WTC11 (cell line): ENCODE measurements around the gene TNS2. TPM values are rescaled to one million over a fixed set of nuclear protein-coding genes. Genes with fewer than 3 reads are reported as not detected.
A peak's percentile ranks its signal among the peaks of the same experiment; 100 is the strongest.

Source experiments
- ATAC-seq: fragments of 200-7000 bp; cut with Tn5 transposase; 2 replicates; pipeline ENCODE4 v1.10.0; 2021; ENCODE audit warnings: mild to moderate bottlenecking, moderate library complexity
- CTCF ChIA-PET: fragments of 300-600 bp; sonication (Branson Sonifier 250); formaldehyde crosslinking; loops from one replicate; lab custom pipeline; 2021; ENCODE audit warnings: antibody characterized with exemption; lab: Charles Lee
- POLR2A ChIA-PET: fragments of 350-600 bp; sonication (Branson Sonifier 250); formaldehyde crosslinking; loops from one replicate; lab custom pipeline; 2021; ENCODE audit warnings: antibody characterized with exemption; lab: Charles Lee
- DNase-seq: peaks from one replicate; pipeline ENCODE4 v3.0.0; 2021; ENCODE audit warnings: low spot score
- H3K27ac Mint-ChIP-seq: 2 replicates; pipeline ENCODE4 v1.8.0; 2021; ENCODE audit warnings: mixed read lengths
- H3K27me3 Mint-ChIP-seq: 2 replicates; pipeline ENCODE4 v1.8.0; 2021; ENCODE audit warnings: low read depth, mild to moderate bottlenecking, moderate library complexity, mixed read lengths
- H3K36me3 Mint-ChIP-seq: 2 replicates; pipeline ENCODE4 v1.8.0; 2021; ENCODE audit warnings: mixed read lengths
- H3K4me1 Mint-ChIP-seq: 2 replicates; pipeline ENCODE4 v1.8.0; 2022; ENCODE audit warnings: mixed read lengths
- H3K4me3 Mint-ChIP-seq: 2 replicates; pipeline ENCODE4 v1.8.0; 2021; ENCODE audit warnings: mild to moderate bottlenecking, moderate library complexity, mixed read lengths
- H3K9me3 Mint-ChIP-seq: 2 replicates; pipeline ENCODE4 v1.8.0; 2021; ENCODE audit warnings: mixed read lengths
- CBFB ChIP-seq: sonication (generic); formaldehyde crosslinking; IDR thresholded peaks from 2 replicates; pipeline ENCODE4 v1.8.1; 2022; ENCODE audit warnings: mild to moderate bottlenecking, low read depth, missing genetic modification reagents
- GTF2I ChIP-seq: fragments of 250-450 bp; sonication (Bioruptor Pico); conservative IDR thresholded peaks from 2 replicates; pipeline ENCODE4 v1.4.0; 2021; ENCODE audit warnings: mild to moderate bottlenecking
- JAZF1 ChIP-seq: fragments of 250-450 bp; sonication (Bioruptor Pico); IDR thresholded peaks from 2 replicates; pipeline ENCODE4 v1.9.0; 2021; ENCODE audit warnings: moderate library complexity, mild to moderate bottlenecking, inconsistent platforms
- NR1H2 ChIP-seq: sonication (generic); formaldehyde crosslinking; IDR thresholded peaks from 2 replicates; pipeline ENCODE4 v1.9.0; 2021; ENCODE audit warnings: mild to moderate bottlenecking, moderate library complexity, missing genetic modification reagents
- RORB ChIP-seq: fragments of 250-450 bp; sonication (Bioruptor Pico); IDR thresholded peaks from 2 replicates; pipeline ENCODE4 v1.9.0; 2021; ENCODE audit warnings: mild to moderate bottlenecking
- SMAD3 ChIP-seq: sonication (generic); formaldehyde crosslinking; IDR thresholded peaks from 2 replicates; pipeline ENCODE4 v1.8.0; 2022; ENCODE audit warnings: missing genetic modification reagents, mild to moderate bottlenecking, borderline replicate concordance
- SMAD4 ChIP-seq: sonication (generic); formaldehyde crosslinking; IDR thresholded peaks from 2 replicates; pipeline ENCODE4 v1.8.0; 2022; ENCODE audit warnings: mild to moderate bottlenecking, missing genetic modification reagents
- TEAD1 ChIP-seq: sonication (generic); formaldehyde crosslinking; IDR thresholded peaks from 2 replicates; pipeline ENCODE4 v1.8.0; 2022; ENCODE audit warnings: mild to moderate bottlenecking, missing genetic modification reagents
- ZNF423 ChIP-seq: fragments of 250-450 bp; sonication (Bioruptor Pico); IDR thresholded peaks from 2 replicates; pipeline ENCODE4 v2.1.2; 2022; ENCODE audit warnings: mild to moderate bottlenecking, moderate library complexity
- ZNF671 ChIP-seq: fragments of 250-450 bp; sonication (Bioruptor Pico); IDR thresholded peaks from 2 replicates; pipeline ENCODE4 v1.8.0; 2021; ENCODE audit warnings: mild to moderate bottlenecking
- total RNA-seq: library from RNA; stranded (reverse); gene quantifications from 3 replicates; pipeline ENCODE4 v1.2.3, GENCODE V29; 2021
- TF ChIP-seq, protein P1 (sequence below): fragments of 200-600 bp; IDR thresholded peaks from 2 replicates; pipeline ENCODE4 v1.8.0; 2022; ENCODE audit warnings: antibody characterized with exemption
- TF ChIP-seq, protein P2 (sequence below): sonication (generic); formaldehyde crosslinking; IDR thresholded peaks from 2 replicates; pipeline ENCODE4 v1.8.0; 2022; ENCODE audit warnings: mild to moderate bottlenecking, missing genetic modification reagents
- TF ChIP-seq, protein P3 (sequence below): sonication (generic); formaldehyde crosslinking; IDR thresholded peaks from 2 replicates; pipeline ENCODE4 v1.8.0; 2023; ENCODE audit warnings: missing genetic modification reagents

The TNS2 gene
- total RNA-seq, 1 experiment from 2014 or later = 7.7 TPM

DNA sequence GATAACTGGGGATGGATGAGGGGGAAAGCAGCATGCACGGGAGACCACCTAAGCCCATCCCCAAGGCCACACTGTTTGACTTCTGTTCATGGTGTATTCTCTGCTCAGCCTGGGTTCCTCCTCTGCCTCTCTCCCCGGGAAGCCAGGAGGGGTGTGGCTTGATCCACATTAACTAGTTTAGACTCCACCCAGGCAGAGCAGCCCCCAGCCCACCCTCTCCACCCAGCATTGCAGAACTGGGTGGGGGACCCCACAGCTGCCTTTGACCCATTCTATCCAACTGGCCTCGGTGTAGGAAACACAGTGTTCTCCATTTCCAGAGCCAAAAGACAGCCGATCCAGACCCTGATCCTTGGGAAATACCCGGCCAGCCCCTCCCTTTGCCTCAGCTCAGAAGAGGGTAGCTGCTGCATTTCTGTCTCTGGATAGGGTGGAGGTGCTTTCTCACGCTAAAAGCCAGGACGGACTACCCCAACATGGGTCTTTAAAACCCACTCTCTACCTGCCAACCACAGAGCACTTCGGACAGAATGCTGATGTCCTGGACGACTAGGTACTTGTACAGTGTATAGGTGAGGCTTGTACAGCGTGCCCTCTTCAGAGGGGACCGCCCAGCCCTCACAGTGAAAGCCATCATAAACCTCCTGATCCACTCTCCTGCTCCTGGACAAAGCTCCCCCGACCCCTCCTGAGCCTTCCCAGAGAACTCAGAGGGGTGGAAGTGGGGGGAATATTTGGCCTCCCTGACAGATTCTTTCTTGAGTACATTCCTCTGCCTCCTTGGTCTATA is 20.0 kb downstream of the TNS2 start:
- DNase-seq (no peak), ATAC-seq (no peak; the same call in 1 of the 2 replicates)
- Mint-ChIP-seq H3K27ac (no peak overlapping the region), H3K27me3 (peaks cover 3% of the 10 kb centered on the region), H3K36me3 (peaks cover 7% of the 10 kb centered on the region; the same call in 1 of the 2 replicates), H3K9me3 (no peaks in the 10 kb centered on the region), H3K4me3 (no peak overlapping the region), H3K4me1 (peaks cover 28% of the 10 kb centered on the region)
- no peak for TF ChIP-seq RORB (CRISPR knock-in tag)
- no peak for TF ChIP-seq ZNF671 (CRISPR knock-in tag)
- no peak for TF ChIP-seq SMAD4 (CRISPR knock-in tag)
- ChIA-PET POLR2A (interaction anchor here (1.0 kb wide), 1 partner anchor 9 kb away, joined by 3 read pairs; the partner anchor contains the start of gene SPRYD3), CTCF (interaction anchor here (1.0 to 7.8 kb wide), 11 partner anchors 9 to 283 kb away, joined by 3 to 97 read pairs (median 4); partner anchors contain the start of genes AAAS, IGFBP6, ITGB7 and SPRYD3)

DNA sequence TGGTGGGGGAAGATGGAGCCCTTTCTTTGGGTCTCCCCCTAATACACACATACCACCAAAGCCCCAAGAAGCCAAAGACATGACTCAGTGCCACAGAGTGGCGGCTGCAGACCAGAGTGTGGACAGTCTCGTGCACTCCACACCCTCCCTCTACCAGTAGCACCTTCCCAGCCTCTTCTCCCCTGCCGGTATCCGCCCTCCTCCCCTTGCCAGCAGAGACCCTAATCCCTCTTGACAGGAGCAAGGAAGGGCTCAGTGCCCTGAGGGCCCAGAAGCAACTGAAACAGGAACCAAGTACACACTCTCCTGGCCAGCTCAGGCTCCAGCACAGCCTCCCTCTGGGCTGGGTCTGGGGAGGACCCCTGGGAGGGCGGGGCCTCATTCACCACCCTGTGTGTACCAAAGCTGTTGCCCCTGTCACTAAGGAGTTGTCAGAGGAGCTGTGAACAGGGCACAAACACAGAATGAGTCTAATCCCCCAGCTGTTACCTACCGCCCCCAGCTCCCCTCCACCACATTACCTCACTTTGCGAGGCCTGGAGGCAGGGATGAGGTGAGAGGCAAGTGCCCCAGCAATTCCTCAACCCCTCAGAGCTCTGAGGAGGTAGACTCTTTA is 21.1 kb downstream of the TNS2 start:
- peak; percentile 15; the same call in 1 of the 2 replicates for ATAC-seq
- H3K4me3 Mint-ChIP-seq = no peak overlapping the region
- CTCF ChIA-PET = interaction anchor here (0.6 to 7.8 kb wide), 11 partner anchors 8 to 250 kb away, joined by 3 to 97 read pairs (median 10); partner anchors contain the start of genes AAAS, IGFBP6, SPRYD3 and TNS2
- no peaks in the 10 kb centered on the region; the same call in none of the 2 replicates for H3K27me3 Mint-ChIP-seq
- no peaks in the 10 kb centered on the region for H3K9me3 Mint-ChIP-seq
- peaks cover 28% of the 10 kb centered on the region for H3K4me1 Mint-ChIP-seq
- DNase-seq = no peak
- POLR2A ChIA-PET = interaction anchor here (0.7 kb wide), 1 partner anchor 8 kb away, joined by 3 read pairs; the partner anchor contains the start of gene SPRYD3
- TF ChIP-seq JAZF1 (CRISPR knock-in tag) (no peak), SMAD3 (CRISPR knock-in tag) (no peak), NR1H2 (CRISPR knock-in tag) (no peak), GTF2I (CRISPR knock-in tag) (no peak), CBFB (CRISPR knock-in tag) (no peak)
- TF ChIP-seq, protein P1, sequence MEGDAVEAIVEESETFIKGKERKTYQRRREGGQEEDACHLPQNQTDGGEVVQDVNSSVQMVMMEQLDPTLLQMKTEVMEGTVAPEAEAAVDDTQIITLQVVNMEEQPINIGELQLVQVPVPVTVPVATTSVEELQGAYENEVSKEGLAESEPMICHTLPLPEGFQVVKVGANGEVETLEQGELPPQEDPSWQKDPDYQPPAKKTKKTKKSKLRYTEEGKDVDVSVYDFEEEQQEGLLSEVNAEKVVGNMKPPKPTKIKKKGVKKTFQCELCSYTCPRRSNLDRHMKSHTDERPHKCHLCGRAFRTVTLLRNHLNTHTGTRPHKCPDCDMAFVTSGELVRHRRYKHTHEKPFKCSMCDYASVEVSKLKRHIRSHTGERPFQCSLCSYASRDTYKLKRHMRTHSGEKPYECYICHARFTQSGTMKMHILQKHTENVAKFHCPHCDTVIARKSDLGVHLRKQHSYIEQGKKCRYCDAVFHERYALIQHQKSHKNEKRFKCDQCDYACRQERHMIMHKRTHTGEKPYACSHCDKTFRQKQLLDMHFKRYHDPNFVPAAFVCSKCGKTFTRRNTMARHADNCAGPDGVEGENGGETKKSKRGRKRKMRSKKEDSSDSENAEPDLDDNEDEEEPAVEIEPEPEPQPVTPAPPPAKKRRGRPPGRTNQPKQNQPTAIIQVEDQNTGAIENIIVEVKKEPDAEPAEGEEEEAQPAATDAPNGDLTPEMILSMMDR = no peak
- TF ChIP-seq, protein P2, sequence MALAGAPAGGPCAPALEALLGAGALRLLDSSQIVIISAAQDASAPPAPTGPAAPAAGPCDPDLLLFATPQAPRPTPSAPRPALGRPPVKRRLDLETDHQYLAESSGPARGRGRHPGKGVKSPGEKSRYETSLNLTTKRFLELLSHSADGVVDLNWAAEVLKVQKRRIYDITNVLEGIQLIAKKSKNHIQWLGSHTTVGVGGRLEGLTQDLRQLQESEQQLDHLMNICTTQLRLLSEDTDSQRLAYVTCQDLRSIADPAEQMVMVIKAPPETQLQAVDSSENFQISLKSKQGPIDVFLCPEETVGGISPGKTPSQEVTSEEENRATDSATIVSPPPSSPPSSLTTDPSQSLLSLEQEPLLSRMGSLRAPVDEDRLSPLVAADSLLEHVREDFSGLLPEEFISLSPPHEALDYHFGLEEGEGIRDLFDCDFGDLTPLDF (CRISPR knock-in tag) = no peak
- TF ChIP-seq, protein P3, sequence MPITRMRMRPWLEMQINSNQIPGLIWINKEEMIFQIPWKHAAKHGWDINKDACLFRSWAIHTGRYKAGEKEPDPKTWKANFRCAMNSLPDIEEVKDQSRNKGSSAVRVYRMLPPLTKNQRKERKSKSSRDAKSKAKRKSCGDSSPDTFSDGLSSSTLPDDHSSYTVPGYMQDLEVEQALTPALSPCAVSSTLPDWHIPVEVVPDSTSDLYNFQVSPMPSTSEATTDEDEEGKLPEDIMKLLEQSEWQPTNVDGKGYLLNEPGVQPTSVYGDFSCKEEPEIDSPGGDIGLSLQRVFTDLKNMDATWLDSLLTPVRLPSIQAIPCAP (CRISPR knock-in tag) = no peak
- H3K27ac Mint-ChIP-seq = no peak overlapping the region
- peaks cover 12% of the 10 kb centered on the region; the same call in 1 of the 2 replicates for H3K36me3 Mint-ChIP-seq

DNA sequence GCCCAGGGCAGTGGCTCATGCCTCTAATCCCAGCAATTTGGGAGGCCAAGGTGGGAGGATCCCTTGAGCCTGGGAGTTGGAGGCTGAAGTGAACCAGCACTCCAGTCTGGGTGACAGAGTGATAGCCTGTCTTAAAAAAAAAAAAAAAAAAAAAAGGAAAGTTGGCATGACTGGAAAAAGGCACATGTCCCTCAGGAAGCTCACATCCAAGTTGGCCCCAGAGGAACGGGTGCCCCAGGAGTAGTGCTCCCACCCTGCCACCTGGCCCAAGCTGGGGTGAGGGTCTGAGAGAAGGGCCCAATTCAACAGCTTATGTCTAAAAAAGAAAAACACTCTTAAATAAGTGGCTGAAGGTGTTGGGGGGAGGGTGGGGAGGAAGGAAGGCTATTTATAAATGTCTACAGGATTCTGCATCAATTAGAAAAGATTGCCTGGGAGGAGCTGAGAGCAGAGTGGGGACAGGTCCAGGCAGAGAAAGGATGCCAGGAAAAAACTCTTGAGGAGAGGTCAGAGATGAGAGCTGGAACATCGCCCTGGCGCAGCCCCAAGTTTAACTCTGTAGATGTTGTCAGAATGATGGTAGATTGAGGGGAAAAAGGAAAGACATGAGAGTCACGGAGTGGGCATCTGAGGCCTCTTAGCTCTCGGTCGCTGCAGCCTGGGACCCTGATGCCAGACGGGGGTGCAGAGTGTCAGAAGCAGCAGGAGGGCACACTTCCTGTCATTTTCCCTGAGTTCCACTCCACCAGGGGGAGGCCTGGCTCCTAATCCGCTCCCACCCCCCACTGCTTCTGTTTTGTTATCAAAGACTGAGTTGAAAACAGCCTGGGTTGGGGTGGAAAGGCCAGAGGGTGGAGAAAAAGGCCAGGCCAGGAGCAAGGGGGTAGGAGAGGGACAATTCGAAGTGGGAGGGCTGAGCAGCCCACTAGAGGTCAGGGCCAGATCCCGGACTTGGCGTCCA is 22.0 kb downstream of the TNS2 start:
- Mint-ChIP-seq H3K27me3 (no peaks in the 10 kb centered on the region; the same call in none of the 2 replicates), H3K9me3 (no peaks in the 10 kb centered on the region), H3K36me3 (peaks cover 12% of the 10 kb centered on the region; the same call in 1 of the 2 replicates), H3K27ac (no peak overlapping the region)
- ChIA-PET CTCF (interaction anchor here (1.0 to 7.8 kb wide), 10 partner anchors 11 to 250 kb away, joined by 3 to 97 read pairs (median 12); partner anchors contain the start of genes AAAS, IGFBP6, SOAT2 and TNS2), POLR2A (no interaction called here)
- DNase-seq = no peak
- no peak for ATAC-seq
- TF ChIP-seq TEAD1 (CRISPR knock-in tag) (no peak), ZNF423 (CRISPR knock-in tag) (peak; percentile 31; the same call in 1 of the 2 replicates)
- TF ChIP-seq, all 79 proteins: peak for 1
- Mint-ChIP-seq H3K4me1 (peaks cover 28% of the 10 kb centered on the region), H3K4me3 (no peak overlapping the region)
